Measurements from ENCODE around the gene DGKH.

GRCh38 chr13:42221121-42221765 lies 172.8 kb downstream of the DGKH start:
- no peak for TF ChIP-seq TAF1 (IDR thresholded peaks at IDR 0.05; ENCODE audit: borderline replicate concordance, low read depth, low read length)
- no peak for TF ChIP-seq POLR2A (IDR thresholded peaks at IDR 0.05; ENCODE audit: low read depth, low read length)
